Measurements from ENCODE around the gene EFCAB11.

EFCAB11 gene

DNA sequence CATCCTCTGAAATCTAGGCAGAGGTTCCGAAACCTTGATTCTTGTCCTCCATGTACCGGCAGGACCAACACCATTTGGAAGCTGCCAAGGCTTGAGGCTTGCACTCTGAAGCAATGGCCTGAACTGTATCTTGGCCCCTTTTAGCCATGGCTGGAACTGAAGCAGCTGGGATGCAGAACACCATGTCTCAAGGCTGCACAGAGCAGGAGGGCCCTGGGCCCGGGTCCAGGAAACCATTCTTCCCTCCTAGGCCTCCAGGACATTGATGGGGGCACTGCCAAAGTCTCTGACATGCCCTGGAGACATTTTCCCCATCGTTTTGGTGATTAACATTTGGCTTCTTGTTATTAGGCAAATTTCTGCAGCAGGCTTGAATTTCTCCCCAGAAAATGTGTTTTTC lies 198.7 kb downstream of the EFCAB11 start:
- DNase-seq = no peak

DNA sequence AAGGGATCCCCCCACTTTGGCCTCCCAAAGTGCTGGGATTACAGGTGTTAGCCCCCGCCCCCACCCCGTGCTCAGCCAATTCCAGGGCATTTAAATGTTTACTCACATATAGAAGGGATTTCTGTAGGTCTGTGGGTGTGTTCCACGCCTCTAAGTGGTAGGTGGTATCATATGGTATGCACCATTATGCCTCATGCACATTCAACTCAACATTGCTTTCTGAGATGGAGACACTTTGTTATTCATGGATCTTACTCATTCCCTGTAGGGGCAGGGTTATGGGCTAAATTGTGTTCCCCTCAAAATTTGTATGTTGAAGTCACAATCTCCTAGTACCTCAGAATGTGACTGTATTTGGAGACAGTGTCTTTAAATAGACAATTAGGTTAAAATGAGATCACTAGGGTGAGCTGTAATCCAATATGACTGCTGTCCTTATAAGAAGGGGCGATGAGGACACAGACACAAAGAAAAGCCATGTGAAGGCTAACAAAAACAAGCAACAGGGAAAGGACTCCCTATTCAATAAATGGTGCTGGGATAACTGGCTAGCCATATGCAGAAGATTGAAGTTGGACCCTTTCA lies 200.6 kb downstream of the EFCAB11 start:
- no peak for DNase-seq

GRCh38 chr14:89750908-89751392 lies 203.6 kb downstream of the EFCAB11 start:
- no peak for DNase-seq

- no peak for DNase-seq
These were observed 204.2 kb downstream of the EFCAB11 start for GRCh38 chr14:89750281-89750755.

GRCh38 chr14:89748004-89748403 lies 206.5 kb downstream of the EFCAB11 start:
- DNase-seq = no peak

DNA sequence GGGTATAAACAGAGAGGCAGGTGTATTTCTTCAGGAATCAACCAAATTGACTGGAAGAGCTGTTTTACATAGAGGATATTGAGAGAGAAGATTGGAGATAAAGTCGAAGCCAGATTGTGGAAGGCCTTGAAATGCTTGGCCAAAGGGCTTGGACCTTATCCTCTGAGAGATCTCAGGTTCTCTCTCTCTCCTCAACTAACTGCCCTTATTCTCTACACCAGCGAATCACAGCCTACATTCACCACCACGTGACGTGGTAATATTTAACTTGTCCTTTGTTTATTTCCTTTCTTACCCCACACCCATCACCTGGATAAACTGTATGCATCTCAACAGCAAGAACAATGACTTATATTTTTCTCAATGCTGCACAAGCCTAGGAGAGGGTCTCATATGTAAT lies 207.4 kb downstream of the EFCAB11 start:
- no peak for DNase-seq

DNA sequence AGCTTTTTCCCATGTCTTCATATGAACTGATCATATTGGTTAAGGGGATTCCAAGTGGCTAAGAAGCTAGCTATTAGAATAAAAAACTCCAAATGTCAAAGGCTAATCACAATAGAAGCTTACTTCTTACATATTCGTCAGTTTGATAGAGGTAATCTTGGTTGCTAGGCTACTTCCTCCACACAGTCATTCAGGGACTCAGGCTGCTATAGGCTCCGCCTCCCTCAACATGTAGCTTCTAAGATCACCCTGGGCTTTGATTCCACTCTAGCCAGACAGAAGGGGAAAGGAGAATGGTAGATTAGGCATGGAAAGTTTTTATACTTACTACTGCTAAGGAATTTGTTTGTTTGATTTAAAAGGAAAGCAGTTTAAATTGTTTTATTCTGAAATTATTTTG lies 207.9 kb downstream of the EFCAB11 start:
- DNase-seq = no peak

- DNase-seq = no peak
These were observed 208.4 kb downstream of the EFCAB11 start for GRCh38 chr14:89746135-89746534.

All from GDM1 (cell line).